Fibroblast of upper back skin (primary cell): ENCODE measurements around the gene HOXA10.
A peak's percentile ranks its signal among the peaks of the same experiment; 100 is the strongest.

ENCODE experiments used
- DNase-seq: peaks from one replicate; pipeline ENCODE4 v3.0.0-alpha.2; 2013

The HOXA10 gene

DNA sequence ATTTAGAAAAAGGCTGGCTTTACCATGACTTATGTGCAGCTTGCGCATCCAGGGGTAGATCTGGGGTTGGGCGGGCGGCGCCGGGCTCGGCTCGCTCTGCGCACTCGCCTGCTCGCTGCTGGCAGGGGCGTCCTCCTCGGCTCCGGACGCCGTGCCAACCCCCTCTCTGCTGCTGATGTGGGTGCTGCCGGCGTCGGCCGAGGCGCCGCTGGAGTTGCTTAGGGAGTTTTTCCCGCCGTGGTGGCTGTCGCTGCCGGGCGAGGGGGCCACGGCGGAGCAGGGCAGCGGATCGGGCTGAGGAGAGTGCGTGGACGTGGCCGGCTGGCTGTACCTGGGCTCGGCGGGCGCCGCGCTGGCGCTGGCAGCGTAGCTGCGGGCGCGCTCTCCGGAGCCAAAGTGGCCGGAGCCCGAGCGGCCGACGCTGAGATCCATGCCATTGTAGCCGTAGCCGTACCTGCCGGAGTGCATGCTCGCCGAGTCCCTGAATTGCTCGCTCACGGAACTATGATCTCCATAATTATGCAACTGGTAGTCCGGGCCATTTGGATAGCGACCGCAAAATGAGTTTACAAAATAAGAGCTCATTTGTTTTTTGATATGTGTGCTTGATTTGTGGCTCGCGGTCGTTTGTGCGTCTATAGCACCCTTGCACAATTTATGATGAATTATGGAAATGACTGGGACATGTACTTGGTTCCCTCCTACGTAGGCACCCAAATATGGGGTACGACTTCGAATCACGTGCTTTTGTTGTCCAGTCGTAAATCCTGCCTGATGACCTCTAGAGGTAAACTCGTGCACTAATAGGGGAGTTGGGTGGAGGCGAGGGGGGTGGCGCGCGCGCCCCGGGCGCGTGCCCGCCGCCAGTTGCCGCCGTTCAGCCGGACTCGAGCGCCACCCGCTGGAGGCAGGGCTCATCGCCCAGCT is 30.8 kb downstream of the HOXA10 start, which contains the start of gene HOXA5:
Gene HOXA5, minus strand, starts transcription at position 659 of the 927 bp plus-strand sequence. Its CDS starts 74 bp downstream, at position 585.
- DNase-seq = peak; percentile 85

GRCh38 chr7:27142580-27143022 is 31.5 kb downstream of the HOXA10 start:
- no peak for DNase-seq

GRCh38 chr7:27141923-27142579 is 32.1 kb downstream of the HOXA10 start:
- no peak for DNase-seq

DNA sequence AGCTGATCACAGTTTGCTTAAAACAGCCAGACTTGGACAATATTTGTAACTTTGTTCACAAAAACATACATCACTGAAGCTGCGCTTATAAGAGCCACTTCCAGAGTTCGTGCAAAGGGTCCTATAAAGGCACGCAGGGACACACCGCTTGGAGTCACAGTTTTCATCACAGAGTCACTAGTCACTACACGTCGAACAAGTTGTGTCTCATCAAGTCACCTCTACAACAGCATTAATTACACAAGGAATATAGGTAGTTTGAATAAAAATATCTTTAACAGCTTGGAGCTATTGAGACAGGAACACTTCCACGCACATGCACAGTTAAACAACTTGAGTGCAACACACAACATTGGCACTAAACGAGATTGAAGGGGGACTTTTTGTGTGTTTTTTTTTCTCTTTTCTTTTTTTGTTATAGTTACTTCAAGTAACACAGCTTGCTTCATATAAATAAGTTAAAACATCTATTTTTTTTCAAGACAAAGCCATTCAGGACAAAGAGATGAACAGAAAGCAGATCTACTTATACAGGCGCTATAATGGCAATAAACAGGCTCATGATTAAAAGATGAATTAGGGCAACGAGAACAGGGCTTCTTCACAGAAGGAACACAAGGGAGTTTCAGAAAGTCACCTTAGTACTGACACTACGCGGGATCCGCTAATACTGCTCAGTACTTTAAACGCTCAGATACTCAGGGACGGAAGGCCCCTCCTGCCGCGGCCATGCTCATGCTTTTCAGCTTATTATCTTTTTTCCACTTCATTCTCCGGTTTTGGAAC is 32.8 kb downstream of the HOXA10 start:
- DNase-seq = no peak

DNA sequence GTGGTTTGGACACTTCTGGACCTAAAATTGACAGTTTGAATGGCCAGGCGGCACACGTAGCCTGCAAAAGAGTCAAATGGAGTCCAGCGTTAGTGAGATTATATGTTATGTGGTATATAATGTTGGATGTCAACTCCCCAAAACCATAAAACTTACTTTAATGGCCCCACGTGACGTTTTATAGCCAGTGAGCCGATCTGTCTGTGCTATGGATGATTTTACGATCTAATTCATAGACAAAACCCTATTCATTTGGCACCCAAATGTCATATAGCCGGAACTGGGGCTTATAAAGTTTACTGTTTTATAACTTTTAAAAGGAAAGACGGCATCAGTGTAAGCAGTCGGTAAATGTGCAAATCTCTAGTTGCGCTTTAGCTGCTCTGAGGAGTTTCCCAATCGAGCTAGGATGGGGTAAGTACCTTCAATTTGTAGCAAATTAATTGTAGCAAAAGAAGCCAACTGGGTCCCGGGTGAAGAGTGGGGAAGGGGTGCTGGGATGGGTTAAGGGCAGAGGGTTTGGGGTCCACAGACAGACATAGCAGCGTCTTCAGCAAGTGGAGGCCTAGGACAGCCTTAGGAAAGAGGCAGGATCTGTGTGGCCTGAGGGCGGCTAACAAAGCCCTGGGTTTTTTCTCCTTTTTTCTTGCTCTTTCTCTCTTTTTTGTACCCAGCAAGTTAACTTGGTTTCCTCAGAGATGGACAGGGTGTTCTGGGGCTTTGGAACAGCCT is 33.8 kb downstream of the HOXA10 start:
- DNase-seq = no peak

GRCh38 chr7:27139334-27140125 is 34.6 kb downstream of the HOXA10 start:
- no peak for DNase-seq

GRCh38 chr7:27138985-27139333 is 35.2 kb downstream of the HOXA10 start:
- no peak for DNase-seq

- DNase-seq = no peak
Observed at GRCh38 chr7:27138472-27138871, 35.6 kb downstream of the HOXA10 start.

DNA sequence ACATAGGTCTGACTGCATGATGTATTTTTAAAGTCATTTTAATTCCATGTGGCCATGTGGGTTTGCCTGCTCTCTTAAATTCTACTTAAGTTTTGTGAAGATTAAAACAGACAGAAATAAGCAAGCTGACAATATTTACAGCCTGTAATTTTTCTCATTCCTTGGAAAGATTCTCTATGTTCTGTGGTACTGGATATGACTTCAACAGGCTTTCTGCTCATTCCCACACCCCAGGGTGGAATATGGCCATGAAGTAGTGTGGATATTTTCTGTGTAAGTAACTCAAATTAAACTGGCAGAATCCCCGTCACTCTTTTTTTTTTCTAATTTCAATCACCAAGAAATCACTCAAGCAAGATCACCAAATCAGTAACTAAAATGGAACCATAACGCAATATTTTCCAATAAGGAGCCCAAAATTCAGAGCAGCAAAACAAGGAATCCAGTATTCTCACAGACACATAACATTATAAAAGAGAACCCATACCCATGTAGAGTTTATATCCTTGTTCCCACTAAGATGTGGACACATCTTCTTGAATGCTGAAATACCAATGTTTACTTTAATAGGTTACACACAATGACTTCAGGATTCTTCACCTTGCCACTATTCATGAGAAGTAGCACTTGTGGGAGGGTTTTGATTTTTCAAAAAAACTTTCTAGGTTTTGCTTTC is 36.3 kb downstream of the HOXA10 start:
- no peak for DNase-seq

DNA sequence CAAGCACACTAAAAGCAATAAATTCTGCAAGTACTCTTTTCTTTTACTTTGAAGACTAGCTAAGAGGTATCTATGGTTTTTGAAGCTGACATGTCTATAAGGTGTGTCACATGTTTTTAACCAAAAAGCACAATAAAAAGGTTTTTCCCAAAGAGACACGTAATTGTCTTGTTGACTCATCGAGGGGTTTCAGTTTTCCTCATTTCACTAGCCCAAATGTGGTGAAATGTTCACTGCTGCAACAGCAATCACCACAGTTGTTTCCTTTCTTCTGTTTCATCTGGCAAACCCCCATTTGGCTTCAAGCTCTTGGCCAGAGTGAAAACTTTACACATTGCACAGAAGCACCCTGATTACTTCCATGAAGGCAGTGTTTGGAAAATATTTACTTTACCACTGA is 39.7 kb downstream of the HOXA10 start:
- peak; percentile 91 for DNase-seq

- DNase-seq = no peak
Observed at GRCh38 chr7:27133409-27134231, 40.5 kb downstream of the HOXA10 start.

GRCh38 chr7:27132978-27133377 is 41.1 kb downstream of the HOXA10 start:
- DNase-seq = no peak

DNA sequence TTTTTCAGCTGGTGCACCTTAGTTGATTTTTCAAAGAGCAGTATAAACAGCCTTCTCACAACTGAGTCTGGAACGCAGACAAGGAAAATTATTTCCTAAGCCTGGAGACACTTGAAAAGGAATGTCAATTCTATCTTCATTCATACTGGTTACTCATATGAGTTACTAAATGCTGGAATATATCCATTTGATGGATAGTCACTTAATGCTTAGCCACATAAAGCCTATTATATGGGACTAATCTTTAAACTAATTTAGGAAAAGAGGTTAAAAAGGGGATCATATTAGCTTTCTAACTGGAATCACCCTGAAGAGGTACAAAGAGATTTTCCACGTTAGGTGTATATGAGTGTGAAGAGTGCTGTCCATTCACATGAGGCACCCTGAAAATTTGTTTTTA is 41.9 kb downstream of the HOXA10 start:
- no peak for DNase-seq

GRCh38 chr7:27131390-27131819 is 42.7 kb downstream of the HOXA10 start:
- DNase-seq = no peak

DNA sequence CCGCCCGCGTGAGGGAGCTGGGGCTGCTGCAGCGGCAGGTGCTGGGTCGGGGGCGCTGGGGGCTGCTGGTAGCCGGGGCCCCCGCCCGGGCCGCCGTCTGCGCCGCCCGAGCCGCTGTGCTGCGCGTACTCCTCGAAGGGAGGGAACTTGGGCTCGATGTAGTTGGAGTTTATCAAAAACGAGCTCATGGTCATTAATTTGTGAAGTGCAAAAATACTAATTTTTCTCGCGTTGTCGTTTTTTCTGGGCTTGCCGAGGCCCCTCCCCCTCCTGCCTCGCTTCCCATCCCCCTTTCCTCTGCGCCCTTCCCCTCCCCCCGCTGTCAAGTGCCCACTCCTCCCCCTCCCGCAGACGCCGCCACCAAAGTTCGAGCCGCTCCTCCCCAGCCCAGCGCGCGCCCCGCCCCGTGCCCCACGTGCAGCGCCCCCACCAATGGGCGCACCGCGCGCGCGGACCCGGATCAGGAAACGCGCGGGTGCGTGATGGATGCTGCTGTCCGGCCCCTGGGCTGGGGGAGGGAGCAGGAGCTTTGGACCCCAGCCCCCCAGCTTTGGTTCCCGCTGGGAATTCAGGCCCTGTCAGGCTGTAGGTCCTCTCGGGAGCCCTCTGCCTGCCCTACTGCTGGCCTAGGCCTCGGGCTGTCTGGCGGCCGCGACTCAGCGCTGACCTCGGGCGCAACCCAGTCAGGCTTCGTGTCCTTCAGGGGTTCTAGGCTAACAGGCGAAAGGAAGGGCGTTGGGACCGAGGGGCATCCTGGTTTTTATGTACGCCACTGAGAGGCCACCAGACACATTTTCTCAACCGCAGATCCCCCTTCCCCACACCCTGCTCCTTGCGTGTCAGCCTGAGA is 43.4 kb downstream of the HOXA10 start, which contains the start of gene HOXA4:
Gene HOXA4, minus strand, starts transcription at position 218 of the 850 bp plus-strand sequence. Its CDS starts 24 bp downstream, at position 194.
- peak; percentile 86 for DNase-seq

- no peak for DNase-seq
Observed at GRCh38 chr7:27129729-27130539, 44.2 kb downstream of the HOXA10 start.

- DNase-seq = no peak
Observed at GRCh38 chr7:27128776-27129728, 45.1 kb downstream of the HOXA10 start.
